PFSK-1 (cell line): Measurements from ENCODE around the gene ADARB1.

ENCODE experiments used
- FOXP2 ChIP-seq: optimal IDR thresholded peaks from 2 replicates; pipeline ENCODE3; 2011; ENCODE audit warnings: borderline replicate concordance, control low read depth, inconsistent platforms; ENCODE audit not compliant: insufficient read depth; ENCODE audit errors: extremely low read length, extremely low read depth
- POLR2AphosphoS5 ChIP-seq: IDR thresholded peaks from 2 replicates; pipeline ENCODE4 v1.6.1; 2012; ENCODE audit warnings: low read depth, mild to moderate bottlenecking, control low read depth, low read length, moderate library complexity
- REST ChIP-seq, 2 experiments: IDR thresholded peaks; 2 replicates each; pipeline versions ENCODE4 v1.6.1 to v1.8.0; 2011 to 2012; ENCODE audit warnings: low read depth in 2 of 2, low read length in 2 of 2, control low read depth in 1 of 2, inconsistent platforms in 1 of 2, mild to moderate bottlenecking in 1 of 2, moderate library complexity in 1 of 2; ENCODE audit not compliant: insufficient read depth in 1 of 2
- SIN3A ChIP-seq: IDR thresholded peaks from 2 replicates; pipeline ENCODE4 v1.6.1; 2012; ENCODE audit warnings: mild to moderate bottlenecking, low read length, moderate library complexity, borderline replicate concordance; ENCODE audit not compliant: insufficient read depth
- TAF1 ChIP-seq: IDR thresholded peaks from 2 replicates; pipeline ENCODE4 v1.6.1; 2012; ENCODE audit warnings: low read length, control low read depth, borderline replicate concordance; ENCODE audit not compliant: insufficient read depth

ADARB1 gene

DNA sequence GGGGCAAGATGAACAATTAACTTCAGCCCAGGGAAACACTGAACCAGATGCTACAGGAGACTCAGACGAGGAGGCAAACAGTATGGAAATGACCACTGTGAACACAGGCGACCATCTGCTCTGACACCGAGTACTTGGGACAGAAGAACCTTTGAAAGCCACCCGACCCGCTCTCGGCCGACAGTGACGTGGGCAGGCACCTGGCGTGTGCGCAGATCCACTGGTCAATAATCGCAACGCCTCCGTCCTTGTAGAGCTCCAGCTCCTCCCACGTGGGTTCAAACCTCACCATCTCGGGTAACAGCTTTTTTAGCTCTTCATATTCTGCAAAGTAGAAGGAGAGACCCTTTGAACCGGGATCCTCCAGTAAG, 193.0 kb downstream of the ADARB1 start:
- no peak for TF ChIP-seq REST (IDR thresholded peaks at IDR 0.05; ENCODE audit: insufficient read depth in 1 of 2, low read depth in 2 of 2, low read length in 2 of 2)
- no peak for TF ChIP-seq SIN3A
- no peak for TF ChIP-seq POLR2AphosphoS5
- TF ChIP-seq TAF1: no peak
- no peak for TF ChIP-seq FOXP2

- no peak for TF ChIP-seq TAF1
Measured at GRCh38 chr21:45269861-45270260, 195.5 kb downstream of the ADARB1 start.

DNA sequence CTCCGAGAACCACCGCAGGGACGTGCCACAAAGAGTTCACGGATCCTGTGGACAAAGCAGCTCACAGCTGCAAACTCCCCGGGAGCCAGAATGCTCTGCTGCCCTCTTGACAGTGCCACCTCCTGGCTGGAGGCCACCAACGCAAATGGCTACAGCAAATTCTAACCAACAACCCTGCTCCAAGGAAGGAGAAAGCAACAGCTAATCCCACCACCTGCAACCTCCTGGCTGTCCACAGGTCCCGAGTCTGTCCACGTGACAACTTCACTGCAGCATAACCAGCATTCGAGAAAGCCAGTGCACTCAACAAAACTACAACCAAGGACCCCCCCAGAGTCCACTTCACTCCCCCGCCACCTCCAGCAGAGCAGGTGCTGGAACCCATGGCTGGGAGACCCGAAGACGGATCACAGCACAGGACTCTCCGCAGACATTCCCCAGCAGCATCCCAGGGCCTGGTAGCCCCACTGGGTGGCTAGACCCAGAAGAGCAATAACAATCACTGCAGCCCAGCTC, 196.0 kb downstream of the ADARB1 start:
- TF ChIP-seq REST (IDR thresholded peaks at IDR 0.05; ENCODE audit: insufficient read depth in 1 of 2, low read depth in 2 of 2, low read length in 2 of 2) (no peak), SIN3A (no peak), TAF1 (no peak), FOXP2 (no peak), POLR2AphosphoS5 (no peak)
